K562 (cell line): Measurements from ENCODE around the gene NT5DC1.

Experiments used
- CBFB ChIP-seq: sonication (generic); formaldehyde crosslinking; IDR thresholded peaks from 2 replicates; pipeline ENCODE4 v1.4.0; 2020; ENCODE audit warnings: mild to moderate bottlenecking, missing genetic modification reagents
- MCM5 ChIP-seq: fragments of 450-650 bp; IDR thresholded peaks from 2 replicates; pipeline ENCODE4 v1.6.1; 2016; ENCODE audit warnings: low read depth
- PBX2 ChIP-seq, 2 experiments: IDR thresholded peaks in 1 of 2; conservative IDR thresholded peaks in 1 of 2; 2 replicates each; pipeline ENCODE4 v1.6.1; 2016; ENCODE audit warnings: low read depth in 2 of 2, mild to moderate bottlenecking in 1 of 2, missing compliant biosample characterization in 1 of 2, missing genetic modification characterization in 1 of 2, moderate library complexity in 1 of 2
- SMAD4 ChIP-seq: fragments of 250-450 bp; sonication (Bioruptor Pico); conservative IDR thresholded peaks from 2 replicates; pipeline ENCODE4 v1.8.0; 2021; ENCODE audit warnings: inconsistent platforms, mild to moderate bottlenecking, moderate library complexity
- TBP ChIP-seq: optimal IDR thresholded peaks from 2 replicates; pipeline ENCODE3; 2011; ENCODE audit warnings: low read depth, low read length, improper control_type of control experiment
- ZNF184 ChIP-seq: sonication (generic); formaldehyde crosslinking; IDR thresholded peaks from 2 replicates; pipeline ENCODE4 v1.5.0; 2020; ENCODE audit warnings: missing genetic modification reagents
- ZNF780A ChIP-seq: fragments of 250-450 bp; sonication (Bioruptor Pico); IDR thresholded peaks from 2 replicates; pipeline ENCODE4 v1.5.0; 2021; ENCODE audit warnings: mild to moderate bottlenecking

GRCh38 chr6:116108836-116109235 lies 8.2 kb downstream of the NT5DC1 start:
- TF ChIP-seq SMAD4 (CRISPR knock-in tag) (no peak), PBX2 (CRISPR knock-in tag; IDR thresholded peaks at IDR 0.05; ENCODE audit: low read depth) (no peak), PBX2 (tag; conservative IDR thresholded peaks at IDR 0.05; ENCODE audit: low read depth) (no peak), CBFB (CRISPR knock-in tag) (no peak), ZNF780A (CRISPR knock-in tag) (no peak), ZNF184 (CRISPR knock-in tag) (no peak), MCM5 (no peak), TBP (no peak)
